NCI-H146 (cell line): Measurements from ENCODE around the gene PDE3B.
"Not testable (repeated sequence)": the region's sequence is repeated elsewhere in the genome, so short reads cannot be mapped to it uniquely, and the experiment has no call there.

Source experiments
- DNase-seq: peaks from one replicate; lab custom pipeline; 2025; lab: John Stamatoyannopoulos, UW

Gene PDE3B

GRCh38 chr11:14641801-14642200 is 1.8 kb upstream of the PDE3B start:
- no peak for DNase-seq

DNA sequence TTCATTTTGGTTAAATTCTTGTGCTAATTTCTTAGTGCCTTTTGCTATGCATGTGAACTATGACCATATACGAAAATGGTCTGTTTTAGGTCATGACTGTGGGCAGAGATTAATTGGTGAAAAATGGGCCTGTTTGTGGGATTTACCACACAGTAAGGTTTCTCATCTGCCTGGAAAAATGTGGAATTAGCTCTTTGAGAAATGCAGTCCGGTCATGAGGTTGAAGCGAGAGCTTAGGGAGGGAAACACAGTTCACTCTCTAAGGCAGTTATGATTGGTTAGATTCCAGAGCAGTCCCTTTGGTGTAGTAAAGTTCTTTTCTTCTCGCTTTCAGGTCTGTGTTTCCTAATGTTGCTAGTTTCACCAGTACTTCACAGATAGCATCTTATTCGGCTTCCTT is 1.2 kb upstream of the PDE3B start:
- DNase-seq = no peak

GRCh38 chr11:14642873-14643696 is 519 bp upstream of the PDE3B start:
- DNase-seq = no peak

DNA sequence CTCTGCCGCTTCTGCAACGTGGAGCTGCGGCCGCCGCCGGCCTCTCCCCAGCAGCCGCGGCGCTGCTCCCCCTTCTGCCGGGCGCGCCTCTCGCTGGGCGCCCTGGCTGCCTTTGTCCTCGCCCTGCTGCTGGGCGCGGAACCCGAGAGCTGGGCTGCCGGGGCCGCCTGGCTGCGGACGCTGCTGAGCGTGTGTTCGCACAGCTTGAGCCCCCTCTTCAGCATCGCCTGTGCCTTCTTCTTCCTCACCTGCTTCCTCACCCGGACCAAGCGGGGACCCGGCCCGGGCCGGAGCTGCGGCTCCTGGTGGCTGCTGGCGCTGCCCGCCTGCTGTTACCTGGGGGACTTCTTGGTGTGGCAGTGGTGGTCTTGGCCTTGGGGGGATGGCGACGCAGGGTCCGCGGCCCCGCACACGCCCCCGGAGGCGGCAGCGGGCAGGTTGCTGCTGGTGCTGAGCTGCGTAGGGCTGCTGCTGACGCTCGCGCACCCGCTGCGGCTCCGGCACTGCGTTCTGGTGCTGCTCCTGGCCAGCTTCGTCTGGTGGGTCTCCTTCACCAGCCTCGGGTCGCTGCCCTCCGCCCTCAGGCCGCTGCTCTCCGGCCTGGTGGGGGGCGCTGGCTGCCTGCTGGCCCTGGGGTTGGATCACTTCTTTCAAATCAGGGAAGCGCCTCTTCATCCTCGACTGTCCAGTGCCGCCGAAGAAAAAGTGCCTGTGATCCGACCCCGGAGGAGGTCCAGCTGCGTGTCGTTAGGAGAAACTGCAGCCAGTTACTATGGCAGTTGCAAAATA is 816 bp downstream of the PDE3B start:
- peak; percentile 64 for DNase-seq

DNA sequence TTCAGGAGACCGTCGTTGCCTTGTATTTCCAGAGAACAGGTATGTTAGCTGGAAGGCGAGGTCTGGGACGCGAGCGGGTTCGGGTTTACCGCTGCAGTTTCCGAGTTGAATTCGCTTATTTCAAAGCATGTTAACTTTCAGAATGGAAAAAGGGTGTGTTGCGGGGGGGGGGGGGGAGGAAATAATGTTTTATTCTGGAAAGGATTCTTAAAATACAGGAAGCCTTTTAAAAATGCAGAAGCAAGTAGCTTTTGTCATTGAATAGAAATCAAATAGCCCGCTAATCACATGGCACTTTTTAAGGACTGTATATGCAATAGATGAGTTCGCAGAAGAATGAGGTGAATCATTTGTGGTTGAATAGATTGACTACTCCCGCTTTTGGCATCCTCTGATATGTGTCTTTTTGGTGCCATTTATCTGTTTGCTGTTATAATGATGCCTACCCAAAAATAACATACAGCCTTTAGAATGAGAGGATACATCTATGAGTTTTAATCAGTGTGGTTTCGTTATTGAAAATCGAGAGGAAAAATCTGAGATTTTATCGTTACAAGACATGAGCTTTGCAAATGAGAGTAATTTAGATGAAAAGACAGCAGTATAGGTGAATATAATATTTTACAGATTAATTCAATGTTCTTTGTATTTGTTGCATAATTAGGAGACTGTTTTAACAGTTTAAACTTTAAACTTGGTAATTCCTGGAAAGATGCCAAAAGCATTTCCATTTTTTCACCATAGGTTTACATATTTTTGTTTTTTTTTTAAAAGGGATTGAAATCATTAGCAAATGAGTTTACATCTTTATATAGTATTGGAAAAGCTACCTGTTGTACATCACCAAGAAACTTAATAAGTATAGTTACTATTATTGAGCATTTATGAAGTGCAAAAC is 1.7 kb downstream of the PDE3B start:
- no peak for DNase-seq

DNA sequence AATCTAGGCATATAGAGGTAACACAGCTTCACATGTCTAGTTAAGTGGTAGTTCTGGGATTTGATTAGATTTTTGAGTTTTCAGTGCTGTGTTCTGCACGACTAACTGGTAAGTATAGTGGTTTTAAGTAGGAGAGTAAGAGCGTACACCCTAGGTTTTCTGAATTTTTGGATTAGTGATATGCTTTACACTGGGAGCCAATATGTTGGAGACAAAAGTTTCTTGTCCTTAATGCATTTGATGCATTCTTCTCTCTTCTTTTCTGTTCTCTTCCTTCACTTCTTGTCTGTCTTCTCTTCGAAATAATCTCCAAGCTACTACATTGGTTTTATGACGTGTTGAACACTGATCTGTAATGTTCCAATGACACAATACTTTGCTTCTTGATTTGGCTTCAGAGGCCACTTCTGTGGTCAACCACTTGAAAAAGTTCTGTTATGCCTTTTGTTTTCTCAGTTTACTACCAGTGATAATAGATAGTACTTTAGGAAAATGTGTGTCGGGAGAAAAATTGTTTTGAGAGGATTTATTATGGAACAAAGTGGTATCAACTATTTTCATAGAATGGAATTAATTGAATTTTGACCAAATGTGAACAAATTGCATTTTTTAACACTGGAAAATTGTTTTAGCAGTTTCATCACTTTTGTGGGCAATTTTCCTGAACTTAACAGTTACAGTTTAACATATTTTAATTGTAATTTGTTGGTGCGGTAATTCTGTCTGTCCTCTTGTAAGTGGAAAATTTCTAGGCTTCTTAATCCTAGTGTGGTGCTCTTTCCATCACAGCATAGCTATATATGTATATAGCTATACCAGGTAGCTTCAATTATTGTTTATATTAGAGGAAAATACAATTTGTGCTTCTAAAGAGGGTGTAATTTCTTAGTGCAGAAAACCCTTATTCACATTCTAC is 2.6 kb downstream of the PDE3B start:
- no peak for DNase-seq

DNA sequence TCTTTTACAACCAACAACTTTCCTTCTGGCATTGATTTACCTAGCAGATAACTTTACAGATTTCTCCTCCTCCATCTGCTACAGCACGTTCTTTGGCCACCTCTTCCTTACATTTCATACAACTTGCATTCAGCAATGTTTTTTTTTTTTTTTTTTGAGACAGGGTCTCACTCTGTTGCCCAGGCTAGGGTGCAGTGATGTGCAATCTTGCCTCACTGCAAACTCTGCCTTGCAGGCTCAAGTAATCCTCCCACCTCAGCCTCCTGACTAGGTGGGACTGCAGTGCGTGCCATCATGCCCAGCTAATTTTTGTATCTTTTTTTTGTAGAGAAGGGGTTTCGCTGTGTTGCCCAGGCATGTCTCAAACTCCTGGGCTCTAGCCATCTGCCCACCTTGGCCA is 6.5 kb downstream of the PDE3B start:
- no peak for DNase-seq

DNA sequence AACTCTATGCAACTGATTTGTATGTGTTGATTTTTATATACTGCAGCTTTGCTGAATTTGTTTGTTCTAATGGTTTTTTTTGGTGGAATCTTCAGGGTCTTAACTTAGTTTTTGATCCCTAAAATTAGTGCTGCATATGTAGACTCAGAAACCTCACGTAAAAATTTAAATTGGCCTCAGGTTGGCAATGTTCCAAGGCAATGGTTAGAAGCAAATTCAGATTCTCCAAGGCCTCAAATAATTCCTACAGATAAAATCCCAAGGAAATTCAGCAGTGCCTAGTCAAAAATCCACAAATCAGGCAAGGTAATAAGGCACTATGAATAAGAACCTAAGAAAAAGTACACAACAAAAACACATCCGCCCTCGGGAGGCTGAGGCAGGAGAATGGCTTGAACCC is 9.5 kb downstream of the PDE3B start:
- DNase-seq = no peak

DNA sequence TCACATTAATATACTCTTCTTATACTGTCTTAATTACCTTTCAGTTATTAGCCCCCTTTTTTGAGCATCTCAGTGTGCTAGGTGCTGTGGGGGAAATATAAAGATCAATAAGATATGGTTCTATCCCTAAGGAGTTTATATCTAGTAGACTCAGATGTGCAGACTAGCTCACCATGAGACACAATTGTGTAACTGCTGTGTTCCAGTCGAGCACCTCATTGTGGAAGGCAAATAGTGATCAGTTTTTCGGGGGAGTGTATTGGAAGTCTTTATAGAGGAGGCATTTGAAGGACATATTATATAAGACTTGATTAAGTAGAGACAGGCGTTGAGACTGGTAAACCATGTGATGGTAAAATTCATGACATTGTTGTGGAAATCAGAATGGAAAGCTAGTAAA is 11.8 kb downstream of the PDE3B start:
- DNase-seq = no peak

GRCh38 chr11:14656536-14657457 is 13.2 kb downstream of the PDE3B start:
- DNase-seq = no peak

GRCh38 chr11:14657841-14658240 is 14.2 kb downstream of the PDE3B start:
- DNase-seq = no peak

GRCh38 chr11:14664926-14665325 is 21.3 kb downstream of the PDE3B start:
- DNase-seq = not testable (repeated sequence)

- DNase-seq = not testable (repeated sequence)
Measured at GRCh38 chr11:14667329-14667728, 23.7 kb downstream of the PDE3B start.

GRCh38 chr11:14668731-14669301 is 25.2 kb downstream of the PDE3B start:
- no peak for DNase-seq

GRCh38 chr11:14669499-14669898 is 25.9 kb downstream of the PDE3B start:
- no peak for DNase-seq

- no peak for DNase-seq
Measured at GRCh38 chr11:14669958-14670357, 26.4 kb downstream of the PDE3B start.

DNA sequence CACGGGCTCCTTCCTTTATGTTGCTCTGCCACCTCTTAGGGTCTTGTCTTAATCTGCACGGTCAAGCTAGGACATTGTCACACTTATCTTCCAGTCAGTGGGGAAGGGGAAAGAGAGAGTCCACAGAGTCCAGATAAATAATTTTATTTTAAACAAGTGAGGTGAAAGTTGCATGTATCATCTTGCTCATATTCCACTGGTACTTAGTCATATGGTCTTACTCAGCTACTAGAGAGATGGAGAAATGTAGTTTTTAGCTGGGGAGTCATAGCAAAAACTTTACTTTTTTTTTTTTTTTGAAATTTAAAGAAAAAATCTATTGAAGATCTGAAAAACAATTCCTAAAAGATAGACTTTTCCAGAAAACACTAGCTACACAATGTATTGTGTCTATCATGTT is 29.0 kb downstream of the PDE3B start:
- no peak for DNase-seq

DNA sequence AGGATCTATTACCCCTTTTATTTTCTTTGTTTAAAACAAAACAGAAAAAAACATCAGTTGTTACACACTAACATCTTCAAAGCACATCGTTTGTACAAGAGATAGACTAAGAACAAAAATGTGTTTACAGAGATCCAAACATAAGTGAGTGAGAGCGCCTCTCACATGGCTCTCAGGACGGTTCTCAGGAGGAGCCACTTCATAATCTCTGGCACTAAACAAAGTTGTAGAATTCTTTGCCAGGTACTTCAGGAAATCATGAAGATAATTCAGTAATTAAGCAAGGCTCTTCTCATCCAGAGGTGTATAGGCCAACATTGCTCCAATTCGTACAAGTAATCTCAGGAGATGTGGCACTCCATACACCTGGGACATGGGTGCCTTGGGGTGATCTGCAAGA is 29.8 kb downstream of the PDE3B start:
- DNase-seq = no peak

- DNase-seq = no peak
Measured at GRCh38 chr11:14673824-14674405, 30.3 kb downstream of the PDE3B start.
